Fibroblast of lung (primary cell): Measurements from ENCODE around the gene SAP30BP. TPM values are rescaled to one million over a fixed set of nuclear protein-coding genes. Genes with fewer than 3 reads are reported as not detected.

Experiments used
- DNase-seq, 2 donors: peaks; one replicate each; pipeline versions ENCODE4 v3.0.0 to v3.0.0-alpha.2; 2010; ENCODE audit warnings: low read depth in 2 of 2
- H2AFZ ChIP-seq: 2 replicates; pipeline ENCODE4 v1.5.1; 2012; ENCODE audit warnings: low read length, control low read depth, inconsistent platforms
- H3K27ac ChIP-seq: 2 replicates; pipeline ENCODE4 v1.5.1; 2011; ENCODE audit warnings: low read length, control low read depth; ENCODE audit not compliant: insufficient read depth
- H3K27me3 ChIP-seq: 2 replicates; pipeline ENCODE4 v1.5.1; 2011; ENCODE audit warnings: mild to moderate bottlenecking, low read length; ENCODE audit not compliant: control insufficient read depth, insufficient read depth
- H3K36me3 ChIP-seq: 2 replicates; pipeline ENCODE4 v1.5.1; 2011; ENCODE audit warnings: low read length; ENCODE audit not compliant: control insufficient read depth, insufficient read depth
- H3K4me1 ChIP-seq: 2 replicates; pipeline ENCODE4 v1.5.1; 2011; ENCODE audit warnings: low read length; ENCODE audit not compliant: control insufficient read depth, insufficient read depth; ENCODE audit errors: extremely low read depth
- H3K4me2 ChIP-seq: 2 replicates; pipeline ENCODE4 v1.5.1; 2011; ENCODE audit warnings: low read length, control low read depth; ENCODE audit not compliant: insufficient read depth; ENCODE audit errors: extremely low read depth
- H3K4me3 ChIP-seq, 4 experiments: fragments of 200-600 bp in 1 of 4; sonication (generic) in 1 of 4; replicated peaks in 1 of 4; 2 replicates each; pipeline ENCODE4 v1.5.1; 2011 to 2016; ENCODE audit warnings: low read length in 4 of 4, low read depth in 3 of 4, mild to moderate bottlenecking in 3 of 4, control low read depth in 2 of 4, inconsistent platforms in 1 of 4, mixed read lengths in 1 of 4; ENCODE audit not compliant: insufficient read depth in 1 of 4; ENCODE audit errors: control extremely low read depth in 1 of 4
- H3K79me2 ChIP-seq: 2 replicates; pipeline ENCODE4 v1.5.1; 2012; ENCODE audit warnings: mild to moderate bottlenecking, low read length, inconsistent platforms; ENCODE audit not compliant: control insufficient read depth, insufficient read depth
- H3K9ac ChIP-seq: 2 replicates; pipeline ENCODE4 v1.5.1; 2011; ENCODE audit warnings: mild to moderate bottlenecking, low read length, control low read depth; ENCODE audit not compliant: insufficient read depth
- H3K9me3 ChIP-seq: 2 replicates; pipeline ENCODE4 v1.5.1; 2012; ENCODE audit warnings: low read depth, low read length; ENCODE audit not compliant: control insufficient read depth, insufficient read depth
- H4K20me1 ChIP-seq: 2 replicates; pipeline ENCODE4 v1.5.1; 2011; ENCODE audit warnings: low read length; ENCODE audit not compliant: control insufficient read depth, insufficient read depth; ENCODE audit errors: extremely low read depth
- EZH2 ChIP-seq: IDR thresholded peaks from 2 replicates; pipeline ENCODE4 v1.5.1; 2012; ENCODE audit warnings: low read length, control low read depth, mild to moderate bottlenecking; ENCODE audit errors: missing control alignments
- polyA plus RNA-seq, 2 donors: library from polyadenylated mRNA; depleted of rRNA in 1 of 2; stranded (reverse) in 1 of 2; unstranded in 1 of 2; fragments of >200 nt; gene quantifications; 2 replicates each; pipeline ENCODE4 v1.2.1, GENCODE V29; 2011 to 2012; ENCODE audit warnings: missing spikeins in 1 of 2
- total RNA-seq: library from RNA; depleted of rRNA; stranded (reverse); fragments of >200 nt; gene quantifications from 2 replicates; pipeline ENCODE4 v1.2.1, GENCODE V29; 2014
- TF ChIP-seq, protein P1 (sequence below), 2 donors: IDR thresholded peaks in 1 of 2; conservative IDR thresholded peaks in 1 of 2; 1 replicate in 1 of 2; 2 replicates in 1 of 2; pipeline ENCODE4 v1.5.1; 2011 to 2012; ENCODE audit warnings: low read length in 2 of 2, control low read depth in 1 of 2, inconsistent platforms in 1 of 2, low read depth in 1 of 2, mild to moderate bottlenecking in 1 of 2

The SAP30BP gene
- total and polyA plus RNA-seq, 2 donors (not counting 1 experiment from before 2014, with no cell fraction given), result 43.9 to 61.0 TPM

DNA sequence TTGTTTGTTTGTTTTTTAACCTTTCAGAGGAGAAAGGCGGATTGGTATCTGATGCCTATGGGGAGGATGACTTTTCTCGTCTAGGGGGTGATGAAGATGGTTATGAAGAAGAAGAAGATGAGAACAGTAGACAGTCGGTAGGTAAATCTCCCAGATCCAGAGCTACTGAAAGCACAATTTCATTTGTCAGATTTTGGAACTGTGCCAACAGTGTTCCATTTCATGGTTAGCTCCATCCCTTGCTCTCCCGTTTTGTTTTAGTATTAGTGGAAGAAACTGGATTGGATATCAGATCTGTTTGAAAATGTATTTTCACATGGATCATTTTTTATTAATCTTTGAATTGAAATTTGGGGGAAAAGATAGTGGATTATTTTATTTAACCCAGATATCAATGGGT lies 1.4 kb downstream of the SAP30BP start:
- Histone ChIP-seq H3K27ac (no peak overlapping the region), H3K4me3 (peak overlapping the region; percentile 72 to 100 (median 99))
- DNase-seq, result no peak

DNA sequence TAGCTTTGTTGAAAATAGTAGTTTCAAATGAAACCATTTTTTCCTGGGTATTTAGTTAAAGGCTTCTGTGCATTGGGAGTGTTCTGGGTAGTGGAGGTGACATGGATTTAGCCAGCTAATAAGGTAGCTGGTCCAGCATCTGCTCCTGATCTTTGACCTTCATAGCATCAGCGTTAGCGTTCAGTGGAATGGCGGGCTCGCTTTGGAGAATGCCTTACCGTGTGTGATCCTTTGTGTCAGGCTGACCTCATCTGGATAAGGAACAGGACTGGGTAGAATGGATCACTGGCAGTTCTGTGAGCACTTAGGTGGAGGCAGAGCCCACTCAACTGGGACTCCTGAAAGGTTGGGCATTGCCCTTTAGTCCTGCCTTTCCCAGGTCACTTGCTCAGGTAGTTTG lies 3.7 kb downstream of the SAP30BP start:
- Histone ChIP-seq H3K4me3 (no peak overlapping the region), H3K9me3 (no peaks in the 10 kb centered on the region), H3K4me1 (peaks cover 8% of the 10 kb centered on the region), H4K20me1 (peaks cover 3% of the 10 kb centered on the region), H3K36me3 (peaks cover 11% of the 10 kb centered on the region), H3K27ac (no peak overlapping the region), H3K9ac (no peak overlapping the region), H2AFZ (no peak overlapping the region), H3K4me2 (no peak overlapping the region), H3K27me3 (no peaks in the 10 kb centered on the region), H3K79me2 (peaks cover 57% of the 10 kb centered on the region)
- TF ChIP-seq EZH2, result no peak
- TF ChIP-seq, protein P1, sequence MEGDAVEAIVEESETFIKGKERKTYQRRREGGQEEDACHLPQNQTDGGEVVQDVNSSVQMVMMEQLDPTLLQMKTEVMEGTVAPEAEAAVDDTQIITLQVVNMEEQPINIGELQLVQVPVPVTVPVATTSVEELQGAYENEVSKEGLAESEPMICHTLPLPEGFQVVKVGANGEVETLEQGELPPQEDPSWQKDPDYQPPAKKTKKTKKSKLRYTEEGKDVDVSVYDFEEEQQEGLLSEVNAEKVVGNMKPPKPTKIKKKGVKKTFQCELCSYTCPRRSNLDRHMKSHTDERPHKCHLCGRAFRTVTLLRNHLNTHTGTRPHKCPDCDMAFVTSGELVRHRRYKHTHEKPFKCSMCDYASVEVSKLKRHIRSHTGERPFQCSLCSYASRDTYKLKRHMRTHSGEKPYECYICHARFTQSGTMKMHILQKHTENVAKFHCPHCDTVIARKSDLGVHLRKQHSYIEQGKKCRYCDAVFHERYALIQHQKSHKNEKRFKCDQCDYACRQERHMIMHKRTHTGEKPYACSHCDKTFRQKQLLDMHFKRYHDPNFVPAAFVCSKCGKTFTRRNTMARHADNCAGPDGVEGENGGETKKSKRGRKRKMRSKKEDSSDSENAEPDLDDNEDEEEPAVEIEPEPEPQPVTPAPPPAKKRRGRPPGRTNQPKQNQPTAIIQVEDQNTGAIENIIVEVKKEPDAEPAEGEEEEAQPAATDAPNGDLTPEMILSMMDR (conservative IDR thresholded peaks at IDR 0.05 in 1 of 2, IDR thresholded peaks at IDR 0.05 in 1 of 2; ENCODE audit: low read depth in 1 of 2, low read length in 2 of 2), result no peak
- DNase-seq, result no peak

More for the DNA sequence above, 1.4 kb downstream of the SAP30BP start:
- Histone ChIP-seq H4K20me1 (peaks cover 3% of the 10 kb centered on the region), H3K9me3 (no peaks in the 10 kb centered on the region), H3K79me2 (peaks cover 56% of the 10 kb centered on the region), H3K4me2 (peak overlapping the region; percentile 96), H3K36me3 (peaks cover 11% of the 10 kb centered on the region), H3K9ac (no peak overlapping the region), H3K4me1 (peaks cover 8% of the 10 kb centered on the region), H3K27me3 (no peaks in the 10 kb centered on the region), H2AFZ (no peak overlapping the region)
- no peak for TF ChIP-seq EZH2
- TF ChIP-seq, protein P1 (conservative IDR thresholded peaks at IDR 0.05 in 1 of 2, IDR thresholded peaks at IDR 0.05 in 1 of 2; ENCODE audit: low read depth in 1 of 2, low read length in 2 of 2), result no peak

DNA sequence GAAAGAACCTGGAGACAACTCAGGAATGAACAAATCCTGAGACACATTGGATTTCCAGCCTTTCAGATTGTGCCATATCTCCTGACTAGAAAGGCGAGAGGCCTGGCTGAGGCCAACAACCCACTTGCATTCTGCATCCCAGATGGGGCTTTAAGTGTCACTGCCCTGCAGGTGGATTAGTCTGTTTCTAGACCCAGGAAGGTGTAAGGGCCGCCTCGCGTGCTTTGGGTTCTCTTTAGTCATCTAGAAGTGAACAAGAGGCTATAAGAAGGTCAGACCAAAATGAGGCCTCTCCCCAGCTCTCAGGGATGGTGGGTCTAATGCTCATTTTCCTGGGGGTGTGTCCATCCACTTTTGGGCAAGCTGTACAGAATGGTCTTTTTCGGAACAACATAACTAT lies 4.9 kb downstream of the SAP30BP start:
- Histone ChIP-seq H3K27me3 (no peaks in the 10 kb centered on the region), H3K9ac (no peak overlapping the region), H4K20me1 (peaks cover 3% of the 10 kb centered on the region), H3K79me2 (peaks cover 51% of the 10 kb centered on the region), H2AFZ (no peak overlapping the region), H3K9me3 (no peaks in the 10 kb centered on the region), H3K4me1 (peaks cover 3% of the 10 kb centered on the region), H3K27ac (no peak overlapping the region), H3K36me3 (peaks cover 11% of the 10 kb centered on the region), H3K4me3 (no peak overlapping the region), H3K4me2 (no peak overlapping the region)
- DNase-seq, result no peak
- TF ChIP-seq EZH2, result no peak
- TF ChIP-seq, protein P1 (conservative IDR thresholded peaks at IDR 0.05 in 1 of 2, IDR thresholded peaks at IDR 0.05 in 1 of 2; ENCODE audit: low read depth in 1 of 2, low read length in 2 of 2), result no peak
